GM21526 (cell line): ENCODE measurements around the gene MRNIP.
"Not testable (repeated sequence)": the region's sequence is repeated elsewhere in the genome, so short reads cannot be mapped to it uniquely, and the experiment has no call there.

Source experiments
- ATAC-seq: cut with Tn5 transposase; IDR thresholded peaks from one replicate; pipeline ENCODE4 v1.9.1; 2021; ENCODE audit warnings: moderate library complexity; ENCODE audit not compliant: unreplicated experiment, low FRiP score

The MRNIP gene

DNA sequence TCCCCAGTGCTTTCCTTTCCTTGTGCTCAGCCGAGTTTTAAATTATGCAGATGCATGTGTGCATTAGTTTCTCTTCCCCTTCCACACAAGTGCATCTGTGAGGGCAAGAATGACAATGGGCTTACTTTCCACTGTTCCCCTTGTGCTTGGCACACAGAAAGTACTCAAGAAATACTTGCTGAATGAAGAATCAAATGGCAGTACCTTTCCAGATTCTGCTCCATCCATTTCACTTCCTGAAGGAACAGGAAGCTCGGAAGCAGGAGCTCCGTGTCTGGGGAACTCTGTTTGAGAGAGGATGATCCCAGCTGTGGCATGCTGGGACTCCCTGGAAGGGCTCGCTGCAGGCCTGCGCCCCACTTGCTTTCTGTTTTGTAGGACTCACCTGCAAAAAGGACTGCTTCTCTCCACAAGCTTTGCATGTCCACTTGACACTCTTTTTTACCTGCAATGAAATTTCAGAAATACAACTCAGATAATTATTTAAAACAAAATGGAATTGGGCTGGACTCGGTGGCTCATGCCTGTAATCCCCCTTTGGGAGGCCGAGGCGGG is 5.5 kb downstream of the MRNIP start:
- peak; percentile 80 for ATAC-seq

DNA sequence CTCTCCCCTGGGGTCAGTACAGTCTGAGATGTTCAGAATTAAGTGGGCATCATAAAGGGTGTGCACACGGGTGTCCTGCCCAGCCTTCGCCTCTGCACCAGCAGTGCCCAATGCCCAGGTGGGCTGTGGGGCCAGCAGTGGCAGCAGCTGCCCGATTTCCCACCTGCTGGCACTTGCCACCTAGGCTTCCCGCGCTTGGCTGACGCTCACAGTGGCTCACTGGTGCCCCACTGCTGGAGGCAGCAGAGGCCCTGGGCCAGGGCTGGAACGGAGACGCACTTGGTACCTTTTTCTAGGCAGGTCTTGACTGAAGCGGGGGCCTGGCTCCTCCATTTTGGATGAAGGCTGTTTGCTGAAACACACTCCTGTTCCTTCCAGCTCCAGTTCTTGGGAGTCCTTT is 17.0 kb downstream of the MRNIP start:
- ATAC-seq, result no peak

GRCh38 chr5:179840766-179841165 is 17.9 kb downstream of the MRNIP start:
- no peak for ATAC-seq

- no peak for ATAC-seq
These were observed 18.3 kb downstream of the MRNIP start for GRCh38 chr5:179840321-179840720.

DNA sequence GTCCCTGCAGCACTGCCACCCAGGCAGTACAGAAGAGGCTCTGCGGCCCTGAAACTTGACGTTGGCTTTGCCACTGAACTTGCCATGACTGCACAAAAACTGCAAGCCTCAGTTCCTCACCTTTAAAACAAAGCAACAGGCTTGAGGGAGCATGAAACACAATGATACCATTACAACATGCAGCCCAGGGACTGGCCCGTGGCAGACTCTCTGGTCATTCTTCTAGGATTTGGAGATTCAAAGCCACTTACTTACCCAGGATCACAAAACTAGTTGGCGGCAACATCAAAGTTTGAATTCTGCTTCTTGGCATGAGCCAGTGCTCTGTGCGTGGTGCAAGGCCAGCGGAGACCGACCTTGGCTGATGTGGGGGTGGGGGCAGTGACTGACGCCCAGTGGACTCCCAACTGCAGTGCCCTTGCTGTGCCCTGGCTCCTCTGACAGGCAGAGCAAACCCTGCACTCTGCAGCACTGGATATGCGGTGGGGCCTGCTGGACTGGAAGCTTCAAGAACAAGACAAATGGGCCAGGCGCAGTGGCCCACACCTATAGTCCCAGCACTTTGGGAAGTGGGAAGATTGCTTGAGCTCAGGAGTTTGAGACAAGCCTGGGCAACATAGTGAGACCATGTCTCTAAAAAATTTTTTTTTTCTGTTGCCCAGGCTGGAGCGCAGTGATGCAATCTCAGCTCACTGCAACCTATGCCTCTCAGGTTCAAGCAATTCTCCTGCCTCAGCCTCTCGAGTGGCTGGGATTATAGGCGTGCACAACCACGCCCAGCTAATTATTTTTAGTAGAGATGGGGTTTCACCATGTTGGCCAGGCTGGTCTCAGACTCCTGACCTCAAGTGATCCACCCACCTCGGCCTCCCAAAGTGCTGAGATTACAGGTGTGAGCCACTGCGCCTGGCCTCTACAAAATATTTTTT is 19.0 kb downstream of the MRNIP start:
- no peak for ATAC-seq

DNA sequence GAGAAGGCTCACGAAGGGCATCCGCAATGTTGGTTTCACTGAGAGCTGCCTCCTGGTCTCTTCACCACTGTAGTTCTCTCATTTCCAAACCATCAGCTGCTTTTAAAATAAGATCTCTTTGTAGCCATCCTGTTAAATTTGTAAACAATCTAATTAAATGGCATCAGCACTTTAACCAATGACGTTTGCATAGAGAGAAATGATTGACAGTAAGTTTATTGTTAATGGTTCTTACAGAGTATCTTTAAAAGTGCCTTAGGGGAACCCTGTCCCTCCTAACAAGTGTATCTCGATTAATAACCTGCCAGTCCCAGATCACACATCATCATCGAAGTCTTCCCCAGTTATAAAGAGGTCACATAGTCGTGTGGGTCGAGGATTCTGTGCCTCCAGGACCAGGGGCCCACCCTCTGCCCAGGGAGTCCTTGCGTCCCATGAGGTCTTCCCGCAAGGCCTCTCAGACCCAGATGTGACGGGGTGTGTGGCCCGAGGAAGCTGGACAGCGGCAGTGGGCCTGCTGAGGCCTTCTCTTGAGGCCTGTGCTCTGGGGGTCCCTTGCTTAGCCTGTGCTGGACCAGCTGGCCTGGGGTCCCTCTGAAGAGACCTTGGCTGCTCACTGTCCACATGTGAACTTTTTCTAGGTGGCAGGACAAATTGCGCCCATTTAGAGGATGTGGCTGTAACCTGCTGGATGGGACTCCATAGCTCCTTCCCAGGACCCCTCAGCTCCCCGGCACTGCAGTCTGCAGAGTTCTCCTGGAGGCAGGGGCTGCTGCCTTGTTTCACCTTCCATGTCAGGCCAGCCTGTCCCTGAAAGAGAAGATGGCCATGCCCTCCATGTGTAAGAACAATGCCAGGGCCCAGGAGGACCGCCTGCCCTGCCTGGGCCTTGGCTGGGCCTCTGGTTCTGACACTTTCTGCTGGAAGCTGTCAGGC is 21.3 kb downstream of the MRNIP start:
- ATAC-seq, result no peak

DNA sequence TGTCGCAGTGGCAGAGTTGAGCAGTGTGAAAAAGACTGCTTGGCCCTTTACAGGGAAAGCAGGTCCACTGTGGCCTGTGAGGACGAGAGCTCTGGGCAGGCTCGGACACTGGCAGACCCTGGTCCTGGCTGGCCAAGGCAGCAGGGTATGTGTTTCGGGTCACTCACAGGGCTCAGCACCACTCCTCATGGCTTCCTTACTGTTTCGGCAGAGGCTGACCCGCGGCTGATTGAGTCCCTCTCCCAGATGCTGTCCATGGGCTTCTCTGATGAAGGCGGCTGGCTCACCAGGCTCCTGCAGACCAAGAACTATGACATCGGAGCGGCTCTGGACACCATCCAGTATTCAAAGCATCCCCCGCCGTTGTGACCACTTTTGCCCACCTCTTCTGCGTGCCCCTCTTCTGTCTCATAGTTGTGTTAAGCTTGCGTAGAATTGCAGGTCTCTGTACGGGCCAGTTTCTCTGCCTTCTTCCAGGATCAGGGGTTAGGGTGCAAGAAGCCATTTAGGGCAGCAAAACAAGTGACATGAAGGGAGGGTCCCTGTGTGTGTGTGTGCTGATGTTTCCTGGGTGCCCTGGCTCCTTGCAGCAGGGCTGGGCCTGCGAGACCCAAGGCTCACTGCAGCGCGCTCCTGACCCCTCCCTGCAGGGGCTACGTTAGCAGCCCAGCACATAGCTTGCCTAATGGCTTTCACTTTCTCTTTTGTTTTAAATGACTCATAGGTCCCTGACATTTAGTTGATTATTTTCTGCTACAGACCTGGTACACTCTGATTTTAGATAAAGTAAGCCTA is 22.2 kb downstream of the MRNIP start:
- ATAC-seq, result no peak

DNA sequence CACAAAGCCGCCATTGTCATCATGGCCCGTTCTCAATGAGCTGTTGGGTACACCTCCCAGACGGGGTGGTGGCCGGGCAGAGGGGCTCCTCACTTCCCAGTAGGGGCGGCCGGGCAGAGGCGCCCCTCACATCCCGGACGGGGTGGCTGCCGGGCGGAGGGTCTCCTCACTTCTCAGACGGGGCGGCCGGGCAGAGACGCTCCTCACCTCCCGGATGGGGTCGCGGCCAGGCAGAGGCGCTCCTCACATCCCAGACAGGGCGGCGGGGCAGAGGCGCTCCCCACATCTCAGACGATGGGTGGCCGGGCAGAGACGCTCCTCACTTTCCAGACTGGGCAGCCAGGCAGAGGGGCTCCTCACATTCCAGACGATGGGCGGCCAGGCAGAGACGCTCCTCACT is 23.7 kb downstream of the MRNIP start:
- not testable (repeated sequence) for ATAC-seq

- no peak for ATAC-seq
These were observed 24.5 kb downstream of the MRNIP start for GRCh38 chr5:179834120-179834519.

DNA sequence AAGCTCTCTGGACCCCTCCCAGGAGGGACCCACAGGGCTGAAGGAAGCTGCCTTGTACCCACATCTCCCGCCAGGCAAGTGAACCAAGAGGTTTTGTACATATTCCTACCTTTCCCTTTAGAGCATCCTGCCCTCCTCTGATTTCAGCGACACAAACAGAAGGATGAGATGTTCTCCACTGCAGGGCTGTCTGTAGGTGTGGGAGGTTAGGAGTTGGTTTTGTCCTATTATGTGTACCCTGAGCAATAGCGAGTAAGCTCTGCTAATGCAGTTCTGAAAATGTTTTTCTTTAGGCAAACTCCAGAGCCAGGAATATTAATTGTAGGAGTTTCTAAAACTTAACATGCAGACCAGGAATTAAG is 24.9 kb downstream of the MRNIP start:
- ATAC-seq, result no peak

DNA sequence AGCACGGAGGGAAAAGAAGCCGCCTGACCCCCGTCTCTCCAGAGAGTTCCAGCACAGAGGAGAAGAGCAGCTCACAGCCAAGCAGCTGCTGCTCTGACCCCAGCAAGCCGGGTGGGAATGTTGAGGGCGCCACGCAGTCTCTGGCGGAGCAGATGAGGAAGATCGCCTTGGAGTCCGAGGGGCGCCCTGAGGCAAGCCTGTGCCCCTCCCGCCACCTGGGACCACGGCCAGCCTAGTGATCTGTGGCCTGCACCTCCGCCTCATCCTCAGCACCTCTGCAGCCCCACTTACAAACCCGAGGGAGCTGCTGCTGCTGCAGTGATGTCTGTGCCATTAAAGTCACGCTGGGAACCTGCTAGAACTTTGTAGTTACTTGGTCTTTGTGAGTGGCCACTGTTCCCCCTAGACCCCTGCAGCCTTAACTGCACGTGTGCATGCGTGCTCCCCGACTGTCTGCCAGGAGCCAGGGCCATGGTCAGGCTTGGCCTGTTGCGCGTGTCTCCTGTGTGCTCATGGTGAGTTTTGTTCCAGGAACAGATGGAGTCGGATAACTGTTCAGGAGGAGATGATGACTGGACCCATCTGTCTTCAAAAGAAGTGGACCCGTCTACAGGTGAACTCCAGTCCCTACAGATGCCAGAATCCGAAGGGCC is 25.4 kb downstream of the MRNIP start:
- no peak for ATAC-seq

DNA sequence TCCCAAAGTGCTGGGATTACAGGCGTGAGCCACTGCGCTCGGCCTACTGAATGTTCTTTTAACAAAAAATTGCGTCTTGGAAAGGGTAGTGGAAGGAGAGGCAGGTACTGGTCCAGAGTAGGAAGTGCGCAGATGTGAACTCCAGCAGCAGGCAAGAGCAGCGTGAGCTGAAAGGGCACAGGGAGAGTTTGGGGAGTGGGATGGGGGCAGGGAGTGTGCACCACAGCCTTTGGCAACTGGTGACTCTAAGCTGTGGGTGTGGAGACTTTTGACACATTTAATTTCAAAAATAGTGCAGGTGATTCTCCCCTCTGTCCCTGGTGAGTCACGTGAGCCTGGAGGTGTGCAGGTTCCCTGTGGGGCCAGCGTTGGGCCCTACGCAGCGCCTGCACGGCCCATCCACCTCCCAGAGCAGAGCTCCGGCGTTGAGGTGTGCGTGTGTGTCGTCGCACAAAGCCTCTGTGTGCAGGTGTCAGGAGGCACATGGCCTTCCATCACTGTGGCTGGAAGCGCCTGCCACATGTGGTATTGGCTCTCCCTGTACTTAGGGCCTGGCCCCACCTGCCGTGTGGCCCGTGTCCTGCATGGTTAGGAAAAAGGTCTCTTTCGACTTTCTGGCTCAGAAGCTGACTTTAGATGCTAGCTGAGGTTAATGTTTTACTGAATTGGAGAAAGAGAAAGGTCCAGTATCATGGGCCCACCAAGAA is 26.4 kb downstream of the MRNIP start:
- no peak for ATAC-seq

DNA sequence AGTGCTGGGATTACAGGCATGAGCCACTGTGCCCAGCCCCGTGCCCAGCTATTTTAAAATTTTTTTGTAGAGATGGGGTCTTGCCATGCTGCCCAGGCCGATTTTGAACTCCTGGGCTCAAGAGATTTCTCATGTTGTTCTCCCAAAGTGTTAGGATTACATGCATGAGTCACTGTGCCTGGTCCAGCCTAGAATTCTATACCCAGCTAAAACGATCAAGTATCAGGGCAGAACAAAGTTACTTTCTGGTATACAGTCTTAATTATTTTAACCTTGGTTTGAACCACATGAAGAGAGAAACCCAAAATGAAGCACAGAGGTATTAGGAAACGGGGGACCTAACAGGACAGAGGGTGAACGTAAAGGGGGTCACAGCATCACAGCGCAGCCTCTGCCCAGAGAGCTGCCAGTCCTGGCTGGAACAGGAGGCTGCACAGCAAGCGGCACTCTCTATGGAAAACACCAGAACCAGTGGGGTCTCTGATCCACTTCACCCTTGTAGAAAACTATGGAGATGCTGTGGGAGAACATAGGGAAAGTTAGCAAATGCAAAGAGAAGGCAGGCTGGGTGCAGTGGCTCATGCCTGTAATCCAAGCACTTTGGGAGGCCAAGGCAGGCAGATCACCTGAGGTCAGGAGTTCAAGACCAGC is 27.7 kb downstream of the MRNIP start:
- no peak for ATAC-seq

GRCh38 chr5:179829732-179830435 is 28.7 kb downstream of the MRNIP start:
- ATAC-seq, result no peak

- ATAC-seq, result no peak
These were observed 29.7 kb downstream of the MRNIP start for GRCh38 chr5:179828756-179829421.

DNA sequence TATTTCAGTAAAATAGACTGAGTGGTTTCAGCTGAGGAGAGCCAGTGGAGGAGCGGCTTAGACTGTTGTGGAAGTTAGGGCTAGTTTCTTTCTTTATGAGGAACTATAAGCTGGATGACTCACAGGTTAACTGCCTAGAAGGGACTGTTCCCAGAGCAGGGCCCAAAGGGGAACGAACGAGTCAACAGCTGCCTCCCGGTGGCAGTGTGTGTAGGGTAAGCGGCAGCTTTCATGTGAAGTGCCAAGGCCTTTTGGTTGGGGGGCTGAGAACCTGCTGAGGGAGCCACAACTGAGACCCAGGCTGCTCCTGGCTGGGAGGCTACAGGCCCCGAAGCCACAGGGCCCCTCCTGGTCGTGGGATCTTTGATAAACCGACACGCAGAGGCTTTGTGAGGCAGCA is 30.9 kb downstream of the MRNIP start:
- ATAC-seq, result no peak

DNA sequence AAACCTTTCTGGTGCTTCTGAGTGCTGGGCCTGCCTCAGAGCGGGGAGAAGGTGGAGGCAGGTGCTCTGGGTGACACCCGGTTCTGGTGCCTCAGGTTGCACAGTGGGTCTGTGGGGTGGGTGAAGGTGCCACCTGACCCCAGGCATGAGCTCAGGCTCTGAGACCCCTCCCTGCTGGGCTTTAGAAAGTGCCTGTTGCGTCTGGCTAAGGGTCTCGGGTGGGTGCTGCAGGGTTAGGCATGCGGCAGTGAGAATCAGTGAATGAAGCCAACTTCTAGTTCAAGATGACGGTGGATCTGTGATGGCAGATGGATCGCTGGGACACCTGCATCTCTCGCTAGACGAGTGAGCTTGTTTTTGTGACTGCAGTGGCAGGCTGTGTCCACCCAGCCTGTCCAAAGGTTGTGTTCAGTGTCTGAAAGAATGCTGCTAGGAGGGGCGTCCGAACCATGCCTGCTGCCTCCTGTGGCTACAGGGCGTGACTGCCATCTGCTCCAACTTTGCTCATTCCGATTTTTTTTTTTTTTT is 32.9 kb downstream of the MRNIP start:
- ATAC-seq, result no peak
